GM23338 (cell line): ENCODE data around the gene CATSPERZ. TPM values are rescaled to one million over a fixed set of nuclear protein-coding genes. Genes with fewer than 3 reads are reported as not detected.

Source experiments
- ATAC-seq: fragments of 200-7000 bp; cut with Tn5 transposase; 3 replicates; pipeline ENCODE4 v1.9.1; 2020
- DNase-seq: peaks from one replicate; pipeline ENCODE4 v3.0.0-alpha.2; 2015; ENCODE audit warnings: low spot score
- H2AFZ ChIP-seq: fragments of 200-600 bp; sonication (generic); 2 replicates; pipeline ENCODE4 v1.8.0; 2016; ENCODE audit warnings: antibody characterized with exemption, mild to moderate bottlenecking, moderate library complexity
- H3F3A ChIP-seq: fragments of 200-600 bp; sonication (generic); replicated peaks from 2 replicates; pipeline ENCODE4 v1.8.0; 2017; ENCODE audit warnings: antibody characterized with exemption, mixed run types, low read depth
- H3K27ac ChIP-seq: fragments of 200-600 bp; sonication (generic); 2 replicates; pipeline ENCODE4 v1.6.1; 2016; ENCODE audit warnings: low read depth
- H3K27me3 ChIP-seq: fragments of 200-600 bp; sonication (generic); 2 replicates; pipeline ENCODE4 v1.8.0; 2016; ENCODE audit warnings: mild to moderate bottlenecking, mixed run types, moderate library complexity; ENCODE audit not compliant: insufficient read depth
- H3K36me3 ChIP-seq: fragments of 200-600 bp; sonication (generic); 2 replicates; pipeline ENCODE4 v1.8.0; 2016; ENCODE audit warnings: mild to moderate bottlenecking; ENCODE audit not compliant: insufficient read depth
- H3K4me1 ChIP-seq: fragments of 200-600 bp; sonication (generic); 2 replicates; pipeline ENCODE4 v1.8.0; 2016; ENCODE audit warnings: mild to moderate bottlenecking, moderate library complexity; ENCODE audit not compliant: insufficient read depth
- H3K4me2 ChIP-seq: fragments of 200-600 bp; sonication (generic); 2 replicates; pipeline ENCODE4 v1.7.1; 2017; ENCODE audit warnings: mixed run types
- H3K4me3 ChIP-seq: fragments of 200-600 bp; sonication (generic); 2 replicates; pipeline ENCODE4 v1.6.1; 2016; ENCODE audit warnings: mixed run types
- H3K79me2 ChIP-seq: fragments of 200-600 bp; sonication (generic); replicated peaks from 2 replicates; pipeline ENCODE4 v1.8.0; 2017; ENCODE audit warnings: mild to moderate bottlenecking; ENCODE audit not compliant: insufficient read depth
- H3K9me2 ChIP-seq: fragments of 200-600 bp; sonication (generic); 2 replicates; pipeline ENCODE4 v1.8.0; 2017; ENCODE audit not compliant: insufficient read depth
- H4K20me1 ChIP-seq: fragments of 200-600 bp; sonication (generic); replicated peaks from 2 replicates; pipeline ENCODE4 v1.8.0; 2017; ENCODE audit warnings: mild to moderate bottlenecking; ENCODE audit not compliant: insufficient read depth
- H3K27ac Mint-ChIP-seq: 2 replicates; pipeline ENCODE4 v1.8.0; 2020; ENCODE audit warnings: inconsistent platforms, mild to moderate bottlenecking, moderate library complexity, mixed read lengths
- H3K27me3 Mint-ChIP-seq: 3 replicates; pipeline ENCODE4 v1.8.0; 2022; ENCODE audit warnings: low read depth, mild to moderate bottlenecking, moderate library complexity, mixed read lengths, inconsistent platforms; ENCODE audit not compliant: insufficient read depth, poor library complexity
- H3K36me3 Mint-ChIP-seq: 3 replicates; pipeline ENCODE4 v1.8.0; 2021; ENCODE audit warnings: low read depth, mild to moderate bottlenecking, inconsistent platforms, moderate library complexity, mixed read lengths
- H3K4me1 Mint-ChIP-seq: 3 replicates; pipeline ENCODE4 v1.8.0; 2020; ENCODE audit warnings: mild to moderate bottlenecking, inconsistent platforms, mixed read lengths
- H3K4me3 Mint-ChIP-seq: 3 replicates; pipeline ENCODE4 v1.8.0; 2021; ENCODE audit warnings: moderate library complexity, mild to moderate bottlenecking, inconsistent platforms, mixed read lengths
- H3K9me3 Mint-ChIP-seq: 3 replicates; pipeline ENCODE4 v1.8.0; 2020; ENCODE audit warnings: moderate library complexity, mild to moderate bottlenecking, inconsistent platforms, mixed read lengths
- CREB1 ChIP-seq: fragments of 250-450 bp; sonication (Bioruptor Pico); IDR thresholded peaks from 2 replicates; pipeline ENCODE4 v1.5.0; 2020; ENCODE audit warnings: low read depth, mild to moderate bottlenecking, moderate library complexity
- CTCF ChIP-seq, 2 experiments: fragments of 200-600 bp in 1 of 2; sonication (generic) in 1 of 2; conservative IDR thresholded peaks; 2 replicates each; pipeline versions ENCODE4 v1.5.1 to v1.6.1; 2016 to 2017; ENCODE audit warnings: antibody characterized with exemption in 2 of 2, low read depth in 2 of 2, mild to moderate bottlenecking in 2 of 2, moderate library complexity in 1 of 2
- ETS1 ChIP-seq: IDR thresholded peaks from 2 replicates; pipeline ENCODE4 v1.6.1; 2016; ENCODE audit warnings: antibody characterized with exemption
- EZH2 ChIP-seq: fragments of 200-600 bp; sonication (generic); IDR thresholded peaks from one replicate; pipeline ENCODE4 v1.8.0; 2017; ENCODE audit warnings: antibody characterized with exemption, mild to moderate bottlenecking, low read depth; ENCODE audit not compliant: unreplicated experiment
- EZH2phosphoT487 ChIP-seq: fragments of 200-600 bp; sonication (generic); IDR thresholded peaks from one replicate; pipeline ENCODE4 v1.8.1; 2018; ENCODE audit warnings: antibody characterized with exemption; ENCODE audit not compliant: unreplicated experiment
- JUNB ChIP-seq: IDR thresholded peaks from one replicate; pipeline ENCODE4 v1.6.1; 2016; ENCODE audit warnings: antibody characterized with exemption; ENCODE audit not compliant: unreplicated experiment
- NANOG ChIP-seq: IDR thresholded peaks from 2 replicates; pipeline ENCODE4 v1.6.1; 2016; ENCODE audit warnings: antibody characterized with exemption, borderline replicate concordance
- POLR2AphosphoS5 ChIP-seq: IDR thresholded peaks from 2 replicates; pipeline ENCODE4 v1.6.1; 2016; ENCODE audit warnings: antibody characterized with exemption, low read depth
- REST ChIP-seq: IDR thresholded peaks from one replicate; pipeline ENCODE4 v1.6.1; 2018; ENCODE audit warnings: antibody characterized with exemption; ENCODE audit not compliant: unreplicated experiment
- ZNF114 ChIP-seq: fragments of 250-450 bp; sonication (Bioruptor Pico); IDR thresholded peaks from 2 replicates; pipeline ENCODE4 v1.5.0; 2020; ENCODE audit warnings: mild to moderate bottlenecking, moderate library complexity
- ZNF331 ChIP-seq: fragments of 250-450 bp; sonication (Bioruptor Pico); IDR thresholded peaks from 2 replicates; pipeline ENCODE4 v1.5.0; 2020; ENCODE audit warnings: low read depth, mild to moderate bottlenecking, moderate library complexity
- polyA plus RNA-seq: library from polyadenylated mRNA; unstranded; fragments of >200 nt; fragmentation: Nextera tagmentation; extraction: Ambion mirVana; gene quantifications from 2 replicates; pipeline ENCODE4 v1.2.1, GENCODE V29; 2016
- total RNA-seq: library from RNA; depleted of rRNA; stranded (reverse); fragments of >200 nt; shearing (Covaris generic); gene quantifications from 2 replicates; pipeline ENCODE4 v1.2.3, GENCODE V29; 2014

CATSPERZ gene
- total and polyA plus RNA-seq, 2 experiments from 2014 or later, result 0.99 TPM; not detected in 1

GRCh38 chr11:64255135-64256128, 44.7 kb upstream of the CATSPERZ start (continued):
- TF ChIP-seq EZH2phosphoT487 (no peak), ZNF331 (no peak)

- H3K36me3 ChIP-seq, result peaks cover 11% of the 10 kb centered on the region
- no peak overlapping the region for H3K4me3 Mint-ChIP-seq
- H3K27ac ChIP-seq, result no peak overlapping the region
- no peaks in the 10 kb centered on the region for H3K9me3 Mint-ChIP-seq
- peaks cover 10% of the 10 kb centered on the region for H3K4me1 Mint-ChIP-seq
- H3K79me2 ChIP-seq, result peaks cover 19% of the 10 kb centered on the region
- H3K9me2 ChIP-seq, result no peaks in the 10 kb centered on the region
- H3K27ac Mint-ChIP-seq, result no peak overlapping the region
- peaks cover 48% of the 10 kb centered on the region for H3K36me3 Mint-ChIP-seq
- H3K4me3 ChIP-seq, result no peak overlapping the region
- H3K4me2 ChIP-seq, result no peak overlapping the region
- H3K4me1 ChIP-seq, result no peaks in the 10 kb centered on the region
- no peaks in the 10 kb centered on the region; the same call in 1 of the 2 replicates for H3F3A ChIP-seq
- DNase-seq, result no peak
- H4K20me1 ChIP-seq, result peaks cover 4% of the 10 kb centered on the region
- H2AFZ ChIP-seq, result no peak overlapping the region
- no peaks in the 10 kb centered on the region for H3K27me3 ChIP-seq
- no peak for ATAC-seq
- peaks cover 19% of the 10 kb centered on the region for H3K27me3 Mint-ChIP-seq
- TF ChIP-seq REST, result no peak
- no peak for TF ChIP-seq NANOG
- no peak for TF ChIP-seq ZNF114 (CRISPR knock-in tag)
Measured at GRCh38 chr11:64256300-64256699, 43.9 kb upstream of the CATSPERZ start.

- Mint-ChIP-seq H3K36me3 (peaks cover 64% of the 10 kb centered on the region), H3K27ac (no peak overlapping the region)
- no peak for TF ChIP-seq JUNB
- TF ChIP-seq ZNF331, result no peak
- TF ChIP-seq CREB1 (CRISPR knock-in tag), result no peak
- TF ChIP-seq EZH2, result no peak
- TF ChIP-seq ETS1, result no peak
- TF ChIP-seq REST, result no peak
- TF ChIP-seq POLR2AphosphoS5, result no peak
- no peak for TF ChIP-seq ZNF114 (CRISPR knock-in tag)
- no peak for TF ChIP-seq EZH2phosphoT487
- no peak for TF ChIP-seq CTCF (conservative IDR thresholded peaks at IDR 0.05; ENCODE audit: low read depth in 2 of 2)
Measured at GRCh38 chr11:64258356-64258755, 41.8 kb upstream of the CATSPERZ start.

More at GRCh38 chr11:64258356-64258755, 41.8 kb upstream of the CATSPERZ start:
- no peak overlapping the region for H3K27ac ChIP-seq
- Mint-ChIP-seq H3K4me1 (peaks cover 12% of the 10 kb centered on the region), H3K4me3 (no peak overlapping the region), H3K27me3 (peaks cover 18% of the 10 kb centered on the region), H3K9me3 (no peaks in the 10 kb centered on the region)
- no peak for DNase-seq
- peaks cover 4% of the 10 kb centered on the region; the same call in 1 of the 2 replicates for H4K20me1 ChIP-seq
- no peak overlapping the region for H3K4me2 ChIP-seq
- no peak overlapping the region for H2AFZ ChIP-seq
- no peak for ATAC-seq
- H3K9me2 ChIP-seq, result no peaks in the 10 kb centered on the region
- H3K4me3 ChIP-seq, result no peak overlapping the region
- peaks cover 11% of the 10 kb centered on the region for H3K36me3 ChIP-seq
- no peaks in the 10 kb centered on the region for H3K27me3 ChIP-seq
- H3K4me1 ChIP-seq, result no peaks in the 10 kb centered on the region
- H3K79me2 ChIP-seq, result peaks cover 2% of the 10 kb centered on the region
- no peaks in the 10 kb centered on the region for H3F3A ChIP-seq
